DOHH2 (cell line): ENCODE results near the gene GALNT2.

ENCODE experiments used
- EZH2phosphoT487 ChIP-seq: fragments of 200-600 bp; sonication (generic); IDR thresholded peaks from 2 replicates; pipeline ENCODE4 v1.6.1; 2017; ENCODE audit warnings: borderline replicate concordance, mild to moderate bottlenecking, antibody characterized with exemption, low read length, moderate library complexity, mixed read lengths
- TF ChIP-seq, protein P1 (sequence below): fragments of 200-600 bp; sonication (generic); IDR thresholded peaks from one replicate; pipeline ENCODE4 v1.5.1; 2014; ENCODE audit warnings: antibody characterized with exemption, mild to moderate bottlenecking, low read depth, low read length; ENCODE audit not compliant: poor library complexity, severe bottlenecking

DNA sequence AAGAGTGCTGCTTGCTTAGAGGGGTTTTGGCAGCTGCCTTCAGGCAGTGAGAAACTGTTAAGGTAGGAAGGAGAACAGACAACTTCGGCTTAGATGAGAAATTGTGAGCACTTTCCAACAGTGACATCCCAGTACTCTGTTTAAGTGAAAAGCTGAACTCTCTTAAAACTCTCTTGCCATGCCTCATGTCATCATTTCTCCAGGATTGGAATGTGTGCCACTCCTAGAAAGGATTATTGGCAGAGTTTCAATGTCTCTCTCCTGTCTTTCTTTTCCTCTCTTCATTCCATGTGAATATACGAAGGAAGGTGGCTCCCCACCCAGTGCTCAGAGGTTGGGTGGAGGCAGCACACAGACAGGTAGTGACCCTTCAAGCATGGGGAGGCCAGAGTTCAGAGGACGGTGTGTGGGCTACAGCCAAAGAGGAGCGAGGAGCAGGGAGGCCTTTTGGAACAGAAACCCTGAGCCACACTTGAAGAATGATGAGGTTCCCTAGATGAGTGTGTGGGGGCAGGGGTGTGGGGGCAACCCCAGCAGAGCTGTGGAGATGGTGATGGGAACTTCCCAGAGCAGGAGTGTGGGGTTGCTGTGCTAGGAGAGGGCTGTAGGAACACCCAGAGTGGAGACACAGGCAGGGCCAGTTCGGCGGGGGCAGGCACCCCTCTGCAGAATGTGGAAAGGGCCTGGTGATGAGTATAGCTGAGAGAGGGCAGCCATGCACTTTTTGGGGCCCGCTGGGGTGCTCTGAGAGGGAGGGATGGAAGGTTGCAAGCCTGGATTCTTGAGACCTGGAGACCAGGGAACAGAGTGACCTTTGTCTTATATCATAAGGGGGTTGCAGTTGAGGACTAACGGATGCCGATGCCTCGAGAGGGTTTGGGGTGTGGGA is 58.8 kb downstream of the GALNT2 start:
- TF ChIP-seq, protein P1, sequence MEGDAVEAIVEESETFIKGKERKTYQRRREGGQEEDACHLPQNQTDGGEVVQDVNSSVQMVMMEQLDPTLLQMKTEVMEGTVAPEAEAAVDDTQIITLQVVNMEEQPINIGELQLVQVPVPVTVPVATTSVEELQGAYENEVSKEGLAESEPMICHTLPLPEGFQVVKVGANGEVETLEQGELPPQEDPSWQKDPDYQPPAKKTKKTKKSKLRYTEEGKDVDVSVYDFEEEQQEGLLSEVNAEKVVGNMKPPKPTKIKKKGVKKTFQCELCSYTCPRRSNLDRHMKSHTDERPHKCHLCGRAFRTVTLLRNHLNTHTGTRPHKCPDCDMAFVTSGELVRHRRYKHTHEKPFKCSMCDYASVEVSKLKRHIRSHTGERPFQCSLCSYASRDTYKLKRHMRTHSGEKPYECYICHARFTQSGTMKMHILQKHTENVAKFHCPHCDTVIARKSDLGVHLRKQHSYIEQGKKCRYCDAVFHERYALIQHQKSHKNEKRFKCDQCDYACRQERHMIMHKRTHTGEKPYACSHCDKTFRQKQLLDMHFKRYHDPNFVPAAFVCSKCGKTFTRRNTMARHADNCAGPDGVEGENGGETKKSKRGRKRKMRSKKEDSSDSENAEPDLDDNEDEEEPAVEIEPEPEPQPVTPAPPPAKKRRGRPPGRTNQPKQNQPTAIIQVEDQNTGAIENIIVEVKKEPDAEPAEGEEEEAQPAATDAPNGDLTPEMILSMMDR, result no peak
- TF ChIP-seq EZH2phosphoT487, result no peak
